HepG2 (cell line): ENCODE results near the gene MINDY1. TPM values are rescaled to one million over a fixed set of nuclear protein-coding genes. Genes with fewer than 3 reads are reported as not detected.

ENCODE experiments used
- ESRRA ChIP-seq: sonication (generic); formaldehyde crosslinking; IDR thresholded peaks from 2 replicates; pipeline ENCODE4 v1.5.1; 2020; ENCODE audit warnings: mild to moderate bottlenecking, low read depth, missing genetic modification reagents
- IRF1 ChIP-seq: sonication (generic); formaldehyde crosslinking; IDR thresholded peaks from 2 replicates; pipeline ENCODE4 v1.4.0; 2020; ENCODE audit warnings: low read depth, mild to moderate bottlenecking, missing genetic modification reagents
- KLF15 ChIP-seq: sonication (generic); formaldehyde crosslinking; IDR thresholded peaks from 2 replicates; pipeline ENCODE4 v1.8.1; 2023; ENCODE audit warnings: borderline replicate concordance, mild to moderate bottlenecking, inconsistent platforms, missing genetic modification reagents, mixed read lengths
- MATR3 ChIP-seq: sonication (generic); formaldehyde crosslinking; IDR thresholded peaks from 2 replicates; pipeline ENCODE4 v1.4.0; 2020; ENCODE audit warnings: missing genetic modification reagents
- NFE2L1 ChIP-seq: sonication (generic); formaldehyde crosslinking; IDR thresholded peaks from 2 replicates; pipeline ENCODE4 v1.4.0; 2020; ENCODE audit warnings: missing genetic modification reagents, mild to moderate bottlenecking, borderline replicate concordance
- PAF1 ChIP-seq: IDR thresholded peaks from 2 replicates; pipeline ENCODE4 v1.6.1; 2016; ENCODE audit warnings: missing genetic modification reagents, missing compliant biosample characterization
- POLR2G ChIP-seq: fragments of 200-400 bp; formaldehyde crosslinking; IDR thresholded peaks from 2 replicates; pipeline ENCODE4 v1.6.1; 2018; ENCODE audit warnings: mild to moderate bottlenecking, low read depth, low read length, moderate library complexity
- RFX1 ChIP-seq: fragments of 450-650 bp; IDR thresholded peaks from 2 replicates; pipeline ENCODE4 v1.6.1; 2017
- SALL2 ChIP-seq: sonication (generic); formaldehyde crosslinking; IDR thresholded peaks from 2 replicates; pipeline ENCODE4 v1.8.1; 2023; ENCODE audit warnings: mild to moderate bottlenecking, missing genetic modification reagents, inconsistent platforms
- SP140L ChIP-seq: sonication (generic); formaldehyde crosslinking; IDR thresholded peaks from 2 replicates; pipeline ENCODE4 v1.4.0; 2020; ENCODE audit warnings: missing genetic modification reagents, borderline replicate concordance
- SYNCRIP ChIP-seq: fragments of 200-400 bp; formaldehyde crosslinking; IDR thresholded peaks from 2 replicates; pipeline ENCODE4 v1.6.1; 2018; ENCODE audit warnings: mild to moderate bottlenecking, low read depth, low read length; ENCODE audit not compliant: insufficient read depth
- TAF15 ChIP-seq: fragments of 200-400 bp; formaldehyde crosslinking; IDR thresholded peaks from one replicate; pipeline ENCODE4 v1.6.1; 2018; ENCODE audit warnings: mild to moderate bottlenecking, low read depth, low read length; ENCODE audit not compliant: poor library complexity, severe bottlenecking
- TBX2 ChIP-seq: sonication (generic); formaldehyde crosslinking; IDR thresholded peaks from 2 replicates; pipeline ENCODE4 v1.5.0; 2020; ENCODE audit warnings: missing genetic modification reagents, mild to moderate bottlenecking, borderline replicate concordance
- U2AF2 ChIP-seq: fragments of 200-400 bp; formaldehyde crosslinking; IDR thresholded peaks from 2 replicates; pipeline ENCODE4 v1.6.1; 2017; ENCODE audit warnings: low read depth, mild to moderate bottlenecking, low read length
- ZBTB10 ChIP-seq: sonication (generic); formaldehyde crosslinking; IDR thresholded peaks from 2 replicates; pipeline ENCODE4 v1.4.0; 2020; ENCODE audit warnings: missing genetic modification reagents, borderline replicate concordance
- ZHX2 ChIP-seq, 2 experiments: sonication (generic) in 1 of 2; formaldehyde crosslinking in 1 of 2; IDR thresholded peaks; 2 replicates each; pipeline versions ENCODE4 v1.6.1 to v1.9.0; 2014 to 2022; ENCODE audit warnings: antibody characterized with exemption in 1 of 2, borderline replicate concordance in 1 of 2, inconsistent platforms in 1 of 2, low read depth in 1 of 2, missing genetic modification reagents in 1 of 2
- ZNF446 ChIP-seq: sonication (generic); formaldehyde crosslinking; IDR thresholded peaks from 2 replicates; pipeline ENCODE4 v1.5.0; 2020; ENCODE audit warnings: mild to moderate bottlenecking, missing genetic modification reagents
- ZNF703 ChIP-seq: sonication (generic); formaldehyde crosslinking; IDR thresholded peaks from 2 replicates; pipeline ENCODE4 v1.5.1; 2020; ENCODE audit warnings: missing genetic modification reagents, mild to moderate bottlenecking, moderate library complexity, borderline replicate concordance
- ZNF781 ChIP-seq: sonication (generic); formaldehyde crosslinking; IDR thresholded peaks from 2 replicates; pipeline ENCODE4 v1.5.1; 2020; ENCODE audit warnings: borderline replicate concordance, mild to moderate bottlenecking, missing genetic modification reagents; ENCODE audit errors: not compliant biosample characterization
- ZNF878 ChIP-seq: sonication (generic); formaldehyde crosslinking; IDR thresholded peaks from 2 replicates; pipeline ENCODE4 v1.8.1; 2023; ENCODE audit warnings: mild to moderate bottlenecking, missing genetic modification reagents, moderate library complexity
- polyA plus RNA-seq, 8 experiments: library from polyadenylated mRNA; depleted of rRNA in 3 of 8; stranded (reverse) in 7 of 8; unstranded in 1 of 8; fragments of >200 nt; fragmentation: Illumina TruSeq in 4 of 8; extraction: Trizol in 4 of 8; gene quantifications; 2 replicates each; pipeline versions ENCODE4 v1.2.1 to v1.2.3, GENCODE V29; 2011 to 2016; ENCODE audit warnings: low read depth in 4 of 8, missing spikeins in 1 of 8, mixed read lengths in 1 of 8; ENCODE audit not compliant: insufficient read depth in 1 of 8
- total RNA-seq, 5 experiments: library from RNA; depleted of rRNA; stranded (reverse); fragments of >200 nt; fragmentation: Illumina TruSeq; extraction: Trizol; gene quantifications; 2 replicates each; pipeline ENCODE4 v1.2.3, GENCODE V29; 2016; ENCODE audit warnings: low read depth in 1 of 5

The MINDY1 gene
- total and polyA plus RNA-seq, 2 of the 13 experiments (the other 11 are each of a cell fraction or from before 2014, with no cell fraction given), result 11.1 to 15.0 TPM

- TF ChIP-seq ZNF446 (CRISPR knock-in tag), result no peak
- TF ChIP-seq ZHX2 (IDR thresholded peaks at IDR 0.05; ENCODE audit: low read depth), result no peak
- TF ChIP-seq ZHX2 (CRISPR knock-in tag; IDR thresholded peaks at IDR 0.05; ENCODE audit: borderline replicate concordance), result no peak
- TF ChIP-seq ZNF781 (CRISPR knock-in tag), result no peak
- TF ChIP-seq RFX1, result no peak
- TF ChIP-seq SP140L (CRISPR knock-in tag), result no peak
- TF ChIP-seq TAF15, result no peak
- TF ChIP-seq ZNF878 (CRISPR knock-in tag), result no peak
- TF ChIP-seq PAF1 (CRISPR knock-in tag), result no peak
- TF ChIP-seq ESRRA, result 0 out of 2 replicates have a peak, but pooled peaks have one; percentile 4
- no peak for TF ChIP-seq IRF1 (CRISPR knock-in tag)
- TF ChIP-seq POLR2G, result peak; percentile 79
- no peak for TF ChIP-seq ZBTB10
- TF ChIP-seq NFE2L1 (CRISPR knock-in tag), result no peak
- TF ChIP-seq TBX2 (CRISPR knock-in tag), result peak; percentile 40; the same call in 1 of the 2 replicates
- TF ChIP-seq SYNCRIP, result no peak
- no peak for TF ChIP-seq SALL2 (CRISPR knock-in tag)
- no peak for TF ChIP-seq U2AF2
- TF ChIP-seq KLF15, result no peak
- TF ChIP-seq ZNF703 (CRISPR knock-in tag), result no peak
- TF ChIP-seq MATR3 (CRISPR knock-in tag), result no peak
These were observed at the start of gene MINDY1 (continued) for GRCh38 chr1:151006327-151007052.
